ENCODE data around the gene PAX8.
"Not testable (repeated sequence)": the region's sequence is repeated elsewhere in the genome, so short reads cannot be mapped to it uniquely, and the experiment has no call there.

The PAX8 gene

DNA sequence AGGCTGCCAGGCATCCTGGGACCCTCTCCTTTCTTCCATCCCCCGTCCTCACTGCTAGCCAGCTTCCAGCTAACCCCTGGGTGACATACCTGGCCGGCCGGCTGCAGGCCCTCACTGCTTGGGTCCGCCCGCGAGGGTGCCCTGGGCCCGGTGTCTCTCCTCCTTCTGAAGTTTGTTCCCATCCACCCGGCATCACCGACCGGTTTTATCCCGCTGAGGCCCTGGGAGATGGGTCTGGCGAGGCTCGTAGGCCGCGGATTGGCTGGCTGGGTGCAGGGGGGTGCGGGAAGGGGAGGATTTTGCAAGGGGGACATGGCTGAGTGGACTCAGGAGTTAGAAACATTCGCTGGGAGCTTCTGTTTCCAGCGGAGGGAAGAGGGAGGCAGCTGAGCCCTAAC, at the start of gene PAX8:
PAX8 (minus strand) TSS at position 180 of the 398 bp plus-strand sequence. CDS start 527 bp downstream, outside the sequence.
- no peak within 1 kb of the TSS for H3K4me3 Mint-ChIP-seq
- no peaks in the 10 kb centered on the region for H3K36me3 Mint-ChIP-seq (ENCODE audit: low read depth)
- peaks cover 10% of the 10 kb centered on the region for H3K4me1 Mint-ChIP-seq (ENCODE audit: low read depth)
- no peak within 1 kb of the TSS for H3K27ac Mint-ChIP-seq
- no peaks in the 10 kb centered on the region for H3K9me3 Mint-ChIP-seq
- H3K27me3 Mint-ChIP-seq (ENCODE audit: low read depth) = peaks cover 84% of the 10 kb centered on the region

DNA sequence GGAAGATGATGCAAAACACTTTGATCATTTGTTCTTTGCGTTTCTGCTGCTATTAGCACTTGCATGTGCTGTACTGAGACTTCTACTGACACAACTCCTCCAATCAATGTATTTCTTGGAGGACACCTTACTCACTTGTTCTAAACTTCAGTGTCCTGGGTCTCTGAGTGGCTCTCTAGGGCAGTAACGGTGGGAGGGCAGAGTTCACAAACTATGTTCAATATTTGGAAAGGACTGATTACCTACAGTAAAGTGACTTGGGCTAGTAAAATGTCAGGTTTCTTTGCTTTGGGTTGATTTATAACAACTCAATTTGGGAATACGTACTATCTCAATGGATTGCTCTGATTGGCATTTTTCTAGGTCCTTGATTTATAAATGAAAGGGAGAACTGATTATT, 49.3 kb upstream of the PAX8 start:
- H3K27me3 Mint-ChIP-seq (ENCODE audit: low read depth) = peaks cover 9% of the 10 kb centered on the region
- no peaks in the 10 kb centered on the region for H3K9me3 Mint-ChIP-seq
- no peak overlapping the region for H3K27ac Mint-ChIP-seq
- H3K36me3 Mint-ChIP-seq (ENCODE audit: low read depth) = no peaks in the 10 kb centered on the region
- no peak overlapping the region for H3K4me3 Mint-ChIP-seq
- peaks cover 7% of the 10 kb centered on the region for H3K4me1 Mint-ChIP-seq (ENCODE audit: low read depth)

DNA sequence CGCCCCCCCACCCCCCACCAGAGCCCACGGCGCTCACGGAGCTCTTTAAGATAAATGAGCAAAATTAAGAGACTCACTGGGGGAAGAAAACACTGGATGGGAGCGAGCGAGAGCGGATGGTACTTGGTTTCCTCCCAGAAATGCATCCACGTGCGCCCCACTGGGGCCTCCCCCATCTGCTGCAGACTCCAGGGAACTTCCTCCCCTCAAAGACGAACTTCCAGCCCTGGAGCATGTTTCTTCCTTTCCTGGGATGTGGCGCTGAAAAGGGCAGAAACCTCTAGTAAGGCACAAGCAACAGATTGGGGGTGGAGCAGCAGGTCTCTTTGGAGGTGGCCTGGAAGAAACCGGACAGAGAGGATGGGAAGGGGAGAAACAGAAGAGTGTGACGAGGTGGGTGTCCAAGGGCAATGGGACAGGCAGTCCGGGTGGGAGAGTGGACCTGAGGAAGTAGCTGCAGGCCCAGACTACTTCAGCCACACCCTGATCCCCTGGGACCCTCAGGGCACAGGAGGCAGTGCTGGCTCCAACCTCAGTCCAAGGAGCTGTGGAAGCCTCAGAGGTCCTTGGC, 46.5 kb upstream of the PAX8 start:
- Mint-ChIP-seq H3K4me3 (peak overlapping the region; percentile 7), H3K27me3 (ENCODE audit: low read depth) (peaks cover 24% of the 10 kb centered on the region)
- not testable (repeated sequence) for H3K4me1 Mint-ChIP-seq (ENCODE audit: low read depth); H3K9me3 Mint-ChIP-seq; H3K36me3 Mint-ChIP-seq (ENCODE audit: low read depth); H3K27ac Mint-ChIP-seq

DNA sequence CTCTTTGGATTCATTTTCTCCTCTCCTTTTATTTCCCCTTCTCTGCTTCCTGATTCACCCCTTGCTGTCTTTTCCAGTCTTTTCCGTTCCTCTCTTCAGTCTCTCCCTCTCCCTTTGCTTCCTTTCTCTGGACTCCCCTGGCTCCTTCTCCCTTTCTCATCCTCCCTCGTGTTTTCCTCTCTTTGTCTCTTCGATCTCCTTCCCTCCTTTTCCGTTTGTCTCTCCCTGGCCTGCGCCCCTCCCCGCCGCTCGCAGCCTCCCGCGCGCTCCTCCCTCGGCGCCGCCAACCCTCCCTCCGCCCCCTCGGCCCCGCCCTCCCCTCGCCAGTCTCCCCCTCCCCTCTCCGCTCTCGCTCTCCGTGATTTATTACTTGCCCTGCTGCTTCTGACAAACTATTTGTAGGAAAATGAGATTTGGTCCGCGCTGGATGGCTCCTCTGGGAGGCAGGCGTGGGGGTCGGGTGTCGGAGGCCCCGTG, 46.0 kb upstream of the PAX8 start:
- no peak overlapping the region for H3K27ac Mint-ChIP-seq
- no peaks in the 10 kb centered on the region for H3K9me3 Mint-ChIP-seq
- no peaks in the 10 kb centered on the region for H3K36me3 Mint-ChIP-seq (ENCODE audit: low read depth)
- peaks cover 7% of the 10 kb centered on the region for H3K4me1 Mint-ChIP-seq (ENCODE audit: low read depth)
- peaks cover 27% of the 10 kb centered on the region for H3K27me3 Mint-ChIP-seq (ENCODE audit: low read depth)
- H3K4me3 Mint-ChIP-seq = peak overlapping the region; percentile 64

DNA sequence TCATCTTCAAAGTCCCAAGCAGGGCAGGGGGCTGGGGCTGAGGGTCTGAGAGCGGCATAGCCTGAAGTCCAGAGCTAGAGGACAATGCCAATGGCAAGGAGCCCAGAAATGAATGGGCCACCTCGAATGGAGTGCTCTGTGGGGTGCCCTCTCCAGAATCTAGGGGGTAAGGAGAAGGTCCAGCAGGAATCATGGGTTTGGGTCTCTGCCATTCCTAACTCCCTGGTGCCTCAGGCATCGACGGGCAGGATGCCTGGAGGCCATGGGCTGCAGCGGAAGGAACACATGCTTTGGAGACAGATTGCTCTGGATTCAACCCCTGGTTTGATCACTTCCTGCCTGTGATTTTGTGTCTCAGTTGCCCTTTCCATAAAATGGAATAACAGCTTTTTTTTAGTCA, 44.4 kb upstream of the PAX8 start:
- H3K27me3 Mint-ChIP-seq (ENCODE audit: low read depth) = peaks cover 31% of the 10 kb centered on the region
- not testable (repeated sequence) for H3K4me3 Mint-ChIP-seq; H3K4me1 Mint-ChIP-seq (ENCODE audit: low read depth); H3K36me3 Mint-ChIP-seq (ENCODE audit: low read depth); H3K27ac Mint-ChIP-seq; H3K9me3 Mint-ChIP-seq

DNA sequence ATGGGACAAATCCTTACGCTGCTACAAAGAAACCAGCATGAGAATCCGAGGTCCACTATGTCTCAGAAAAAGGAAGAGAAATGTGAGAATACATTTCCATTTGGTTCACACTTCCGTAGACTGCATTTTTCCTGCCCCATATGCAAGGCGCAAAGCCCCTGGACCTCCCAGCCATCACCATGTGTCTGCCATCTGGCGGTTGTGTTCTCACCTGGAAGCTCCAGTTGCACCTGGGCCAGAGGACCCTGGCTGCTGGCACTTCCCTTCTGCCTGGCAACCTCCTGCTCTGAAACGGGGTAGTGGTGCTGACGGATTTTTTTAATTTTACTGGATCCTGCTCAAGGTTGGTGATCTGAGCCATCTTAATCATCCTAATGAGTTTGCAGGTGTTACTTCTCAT, 41.4 kb upstream of the PAX8 start:
- H3K27ac Mint-ChIP-seq; H3K36me3 Mint-ChIP-seq (ENCODE audit: low read depth); H3K4me3 Mint-ChIP-seq; H3K9me3 Mint-ChIP-seq; H3K4me1 Mint-ChIP-seq (ENCODE audit: low read depth): not testable (repeated sequence)
- H3K27me3 Mint-ChIP-seq (ENCODE audit: low read depth) = peaks cover 52% of the 10 kb centered on the region

DNA sequence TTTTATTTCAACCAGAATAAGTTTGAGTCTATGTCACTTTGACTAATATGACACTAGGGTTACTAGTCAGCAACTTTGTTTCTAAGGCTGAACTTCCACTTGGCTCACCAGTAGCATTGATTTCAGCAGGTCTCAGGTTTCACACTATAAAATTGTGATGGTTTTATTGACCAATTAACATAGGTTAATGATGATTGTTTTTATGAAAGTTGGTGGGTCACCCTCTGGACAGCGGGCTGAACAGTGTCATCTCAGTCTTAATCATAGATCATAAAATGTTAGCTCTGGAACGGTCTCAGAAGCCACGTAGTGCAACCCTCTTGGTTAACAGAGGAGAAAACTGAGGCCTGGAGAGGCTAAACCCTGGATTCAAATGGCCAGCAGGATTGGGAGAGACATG, 40.2 kb upstream of the PAX8 start:
- H3K27ac Mint-ChIP-seq; H3K4me1 Mint-ChIP-seq (ENCODE audit: low read depth); H3K36me3 Mint-ChIP-seq (ENCODE audit: low read depth); H3K9me3 Mint-ChIP-seq; H3K4me3 Mint-ChIP-seq: not testable (repeated sequence)
- peaks cover 46% of the 10 kb centered on the region for H3K27me3 Mint-ChIP-seq (ENCODE audit: low read depth)

DNA sequence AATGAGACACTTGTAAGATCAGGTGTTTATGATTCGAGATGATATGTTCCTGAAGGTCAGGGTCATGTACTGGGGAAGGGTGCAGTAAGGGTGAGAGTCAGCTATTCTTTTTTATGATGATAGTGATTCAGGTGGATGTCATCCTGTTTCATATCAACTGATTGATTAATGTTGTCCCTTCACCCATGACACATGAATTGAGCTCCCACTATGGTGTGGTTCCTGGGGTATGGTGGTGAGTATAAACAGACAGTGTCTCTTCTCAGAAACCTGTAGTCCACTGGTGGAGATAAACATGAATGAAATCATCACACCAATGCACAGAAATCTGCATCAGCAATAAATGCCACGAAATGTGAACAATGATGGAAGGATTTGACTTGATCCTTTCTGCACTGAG, 37.4 kb upstream of the PAX8 start:
- Mint-ChIP-seq H3K27me3 (ENCODE audit: low read depth) (peaks cover 44% of the 10 kb centered on the region), H3K36me3 (ENCODE audit: low read depth) (no peaks in the 10 kb centered on the region), H3K9me3 (no peaks in the 10 kb centered on the region), H3K4me1 (ENCODE audit: low read depth) (no peaks in the 10 kb centered on the region), H3K4me3 (no peak overlapping the region), H3K27ac (no peak overlapping the region)

DNA sequence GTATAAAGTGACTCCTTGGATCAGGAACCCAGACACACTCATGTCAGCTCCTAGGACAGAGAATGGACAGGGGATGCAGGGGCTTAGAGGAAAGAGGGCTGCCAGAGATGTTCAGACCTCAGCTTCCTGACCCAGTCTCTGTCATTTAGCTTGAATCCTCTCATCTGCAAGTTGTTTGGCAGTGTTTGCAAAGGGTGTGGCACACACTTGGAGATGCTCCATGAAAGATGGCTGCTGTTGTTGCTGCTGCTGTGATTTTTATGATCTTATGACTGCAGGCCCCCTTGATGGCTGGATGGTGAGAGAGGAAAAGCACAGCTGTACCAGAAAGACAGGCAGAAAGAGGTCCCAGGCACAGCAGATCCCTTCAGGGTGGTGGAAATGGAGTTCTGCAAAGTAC, 35.9 kb upstream of the PAX8 start:
- peaks cover 41% of the 10 kb centered on the region for H3K27me3 Mint-ChIP-seq (ENCODE audit: low read depth)
- not testable (repeated sequence) for H3K4me1 Mint-ChIP-seq (ENCODE audit: low read depth); H3K27ac Mint-ChIP-seq; H3K36me3 Mint-ChIP-seq (ENCODE audit: low read depth); H3K9me3 Mint-ChIP-seq; H3K4me3 Mint-ChIP-seq

DNA sequence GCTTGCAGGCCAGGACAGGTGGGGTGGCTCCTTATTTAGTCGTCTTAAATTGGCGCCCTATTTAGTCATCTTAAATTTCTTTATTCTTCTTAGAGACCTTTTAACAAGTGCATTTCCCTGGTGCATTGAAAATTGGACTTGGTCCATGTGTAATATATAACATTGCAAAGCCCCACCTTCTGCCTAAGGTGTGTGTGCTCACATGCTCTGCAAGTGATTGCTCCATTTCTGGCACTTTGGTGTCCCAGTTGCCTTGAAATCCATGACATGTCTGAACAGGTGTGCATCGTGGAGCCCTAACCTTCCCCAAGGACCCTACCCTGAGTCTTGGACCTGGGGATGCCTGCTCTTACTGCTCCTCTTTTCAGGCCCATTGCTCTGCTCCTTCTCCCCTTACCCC, 35.5 kb upstream of the PAX8 start:
- H3K27me3 Mint-ChIP-seq (ENCODE audit: low read depth) = peaks cover 38% of the 10 kb centered on the region
- not testable (repeated sequence) for H3K9me3 Mint-ChIP-seq; H3K36me3 Mint-ChIP-seq (ENCODE audit: low read depth); H3K4me1 Mint-ChIP-seq (ENCODE audit: low read depth); H3K27ac Mint-ChIP-seq; H3K4me3 Mint-ChIP-seq

DNA sequence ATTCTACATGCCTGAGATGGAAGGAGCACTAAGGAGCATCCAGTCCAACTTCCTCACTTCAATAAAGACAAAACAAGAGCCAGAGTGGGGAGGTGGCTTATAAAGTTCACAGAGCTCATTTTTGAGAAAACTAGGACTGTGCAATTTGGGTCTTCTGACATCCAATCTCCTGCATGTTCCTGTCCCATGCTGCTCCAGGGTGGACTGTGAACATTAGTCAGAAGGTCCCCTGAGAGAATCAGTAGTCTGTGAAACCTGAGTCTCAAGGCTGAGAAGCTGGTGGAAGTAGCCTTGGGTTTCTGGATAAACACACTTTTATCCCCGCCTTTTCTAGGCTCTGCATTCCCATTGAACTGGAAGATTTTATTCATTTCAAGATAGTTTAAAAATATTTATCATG, 33.1 kb upstream of the PAX8 start:
- not testable (repeated sequence) for H3K4me1 Mint-ChIP-seq (ENCODE audit: low read depth); H3K9me3 Mint-ChIP-seq; H3K27ac Mint-ChIP-seq; H3K4me3 Mint-ChIP-seq; H3K36me3 Mint-ChIP-seq (ENCODE audit: low read depth)
- peaks cover 41% of the 10 kb centered on the region for H3K27me3 Mint-ChIP-seq (ENCODE audit: low read depth)

DNA sequence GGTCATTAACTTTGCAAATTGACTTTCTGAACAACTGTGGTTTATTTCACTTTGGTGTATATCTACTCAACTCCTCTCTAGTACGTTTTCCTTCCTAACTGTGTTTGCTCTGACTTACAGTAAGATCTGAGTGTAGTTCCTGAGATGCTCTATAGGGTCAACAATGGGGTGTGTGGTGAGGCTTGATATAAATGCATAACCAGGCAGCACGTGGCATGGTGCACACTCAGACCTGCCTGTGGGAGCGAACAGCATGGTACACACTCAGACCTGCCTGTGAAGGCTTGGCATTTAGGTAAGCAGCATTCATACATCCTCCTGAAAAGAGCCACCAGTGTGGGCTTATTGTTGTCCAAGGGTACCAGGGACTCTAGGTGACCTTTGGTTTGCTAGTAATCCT, 32.5 kb upstream of the PAX8 start:
- not testable (repeated sequence) for H3K4me1 Mint-ChIP-seq (ENCODE audit: low read depth); H3K27ac Mint-ChIP-seq; H3K36me3 Mint-ChIP-seq (ENCODE audit: low read depth); H3K4me3 Mint-ChIP-seq; H3K9me3 Mint-ChIP-seq
- H3K27me3 Mint-ChIP-seq (ENCODE audit: low read depth) = peaks cover 40% of the 10 kb centered on the region

DNA sequence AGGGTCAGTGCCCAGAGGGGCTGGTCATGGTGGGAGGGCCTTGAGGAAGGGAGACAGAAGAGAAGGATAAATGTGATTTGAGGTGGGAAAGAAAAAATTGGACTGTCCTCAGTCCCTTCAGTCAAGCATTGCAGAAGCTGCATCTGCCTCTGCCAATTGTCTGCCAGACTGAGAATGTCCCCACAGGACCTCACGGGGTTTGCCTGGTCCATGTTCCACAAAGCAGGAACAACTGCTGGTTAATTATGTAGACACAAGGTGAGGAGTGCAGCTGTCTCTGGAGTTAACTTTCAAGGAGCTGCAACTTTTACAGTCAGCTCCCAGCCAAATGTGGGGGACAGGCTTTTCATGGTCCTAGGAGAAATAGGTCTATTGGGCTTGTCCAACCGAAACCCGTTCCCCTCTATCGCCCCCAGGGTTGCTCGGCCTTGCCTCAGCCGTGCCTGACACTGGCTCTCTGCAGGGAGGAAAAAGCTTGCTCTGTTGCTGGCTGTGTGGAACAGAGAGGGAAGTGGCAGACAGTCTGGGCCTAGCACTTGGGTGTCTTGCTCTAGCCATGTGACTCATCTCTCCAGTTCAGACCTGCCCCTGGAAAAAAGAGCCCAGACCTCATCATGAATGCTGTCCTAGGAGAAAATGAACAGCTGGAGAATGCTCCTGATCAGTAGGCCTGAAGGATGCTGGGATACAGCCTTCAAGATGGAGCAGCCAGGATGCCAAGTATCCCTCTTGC, 31.1 kb upstream of the PAX8 start:
- no peaks in the 10 kb centered on the region for H3K9me3 Mint-ChIP-seq
- H3K4me1 Mint-ChIP-seq (ENCODE audit: low read depth) = no peaks in the 10 kb centered on the region
- no peaks in the 10 kb centered on the region for H3K36me3 Mint-ChIP-seq (ENCODE audit: low read depth)
- H3K27ac Mint-ChIP-seq = no peak overlapping the region
- peaks cover 33% of the 10 kb centered on the region for H3K27me3 Mint-ChIP-seq (ENCODE audit: low read depth)
- H3K4me3 Mint-ChIP-seq = no peak overlapping the region

DNA sequence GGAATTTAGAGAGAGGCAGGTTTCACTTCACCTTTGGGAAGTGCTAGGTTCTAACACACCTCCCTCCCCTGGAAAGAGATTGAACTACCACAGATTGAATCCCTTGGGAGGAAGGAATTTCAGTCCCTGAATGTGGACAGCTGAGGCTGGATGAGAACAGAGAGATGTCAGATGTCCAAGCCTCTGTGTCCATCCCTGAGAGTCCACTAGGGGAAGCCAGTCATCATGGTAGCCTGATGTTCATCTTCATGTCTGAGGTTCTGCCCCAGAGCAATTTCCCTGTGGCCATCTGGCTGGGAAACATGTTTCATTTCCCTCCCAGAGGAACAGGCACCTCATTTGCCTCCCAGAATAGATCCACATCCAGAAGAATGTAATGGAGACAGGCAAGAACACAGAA, 30.1 kb upstream of the PAX8 start:
- H3K27ac Mint-ChIP-seq; H3K36me3 Mint-ChIP-seq (ENCODE audit: low read depth); H3K4me1 Mint-ChIP-seq (ENCODE audit: low read depth); H3K9me3 Mint-ChIP-seq; H3K4me3 Mint-ChIP-seq: not testable (repeated sequence)
- H3K27me3 Mint-ChIP-seq (ENCODE audit: low read depth) = peaks cover 33% of the 10 kb centered on the region

DNA sequence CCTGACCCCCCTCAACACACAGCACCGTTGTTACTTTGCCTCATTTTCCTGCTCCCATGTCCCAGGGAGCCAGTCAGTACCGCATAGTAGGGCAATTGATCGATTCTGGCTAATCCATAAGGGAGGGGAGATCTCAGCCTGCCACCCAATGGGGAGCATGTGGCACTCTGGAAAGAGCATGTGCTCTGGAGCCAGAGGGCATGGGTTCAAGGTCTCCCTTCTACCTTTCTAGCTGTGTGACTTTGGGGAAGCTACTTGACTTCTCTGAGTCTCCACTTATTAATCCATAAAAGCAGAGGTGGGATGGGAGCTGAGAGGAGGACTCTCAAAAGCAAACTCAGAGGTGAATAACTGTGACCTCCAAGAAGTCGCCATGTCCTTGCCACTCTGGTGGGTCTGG, 27.5 kb upstream of the PAX8 start:
- not testable (repeated sequence) for H3K4me1 Mint-ChIP-seq (ENCODE audit: low read depth); H3K4me3 Mint-ChIP-seq; H3K9me3 Mint-ChIP-seq; H3K27ac Mint-ChIP-seq; H3K36me3 Mint-ChIP-seq (ENCODE audit: low read depth)
- peaks cover 21% of the 10 kb centered on the region for H3K27me3 Mint-ChIP-seq (ENCODE audit: low read depth)

DNA sequence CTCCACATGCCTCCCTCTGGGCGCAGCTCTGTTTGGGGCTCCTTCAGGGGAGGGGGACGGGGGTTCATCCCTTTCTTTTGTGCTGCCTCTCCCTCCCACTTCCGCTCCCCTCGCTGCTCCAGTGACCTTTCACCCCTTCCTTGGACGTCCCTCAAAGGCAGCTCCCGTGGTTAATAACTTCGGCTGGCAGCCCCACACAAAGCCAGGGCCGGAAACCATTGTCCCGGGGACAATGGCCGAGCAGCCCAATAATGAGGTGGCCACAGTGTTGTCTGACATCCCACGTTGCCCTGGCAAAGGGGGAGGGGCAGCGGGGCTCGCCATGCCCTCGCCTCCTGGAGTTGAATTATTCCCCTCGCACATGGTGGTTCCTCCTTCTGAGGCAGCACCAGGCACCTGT, 27.0 kb upstream of the PAX8 start:
- not testable (repeated sequence) for H3K36me3 Mint-ChIP-seq (ENCODE audit: low read depth); H3K9me3 Mint-ChIP-seq; H3K27ac Mint-ChIP-seq; H3K4me1 Mint-ChIP-seq (ENCODE audit: low read depth); H3K4me3 Mint-ChIP-seq
- peaks cover 21% of the 10 kb centered on the region for H3K27me3 Mint-ChIP-seq (ENCODE audit: low read depth)

Measured in T-helper 1 cell treated with Interleukin-12 subunit alpha and Interleukin-12 subunit beta and Interleukin-4 antibody, amounts not matched to agents 30 μg/mL and 1 μg/mL, for 36 hours (primary cell).